Measurements from ENCODE around the gene C12orf43. TPM values are rescaled to one million over a fixed set of nuclear protein-coding genes. Genes with fewer than 3 reads are reported as not detected.

Gene C12orf43
- total RNA-seq, 2 experiments from 2014 or later: 14.1 to 15.0 TPM

DNA sequence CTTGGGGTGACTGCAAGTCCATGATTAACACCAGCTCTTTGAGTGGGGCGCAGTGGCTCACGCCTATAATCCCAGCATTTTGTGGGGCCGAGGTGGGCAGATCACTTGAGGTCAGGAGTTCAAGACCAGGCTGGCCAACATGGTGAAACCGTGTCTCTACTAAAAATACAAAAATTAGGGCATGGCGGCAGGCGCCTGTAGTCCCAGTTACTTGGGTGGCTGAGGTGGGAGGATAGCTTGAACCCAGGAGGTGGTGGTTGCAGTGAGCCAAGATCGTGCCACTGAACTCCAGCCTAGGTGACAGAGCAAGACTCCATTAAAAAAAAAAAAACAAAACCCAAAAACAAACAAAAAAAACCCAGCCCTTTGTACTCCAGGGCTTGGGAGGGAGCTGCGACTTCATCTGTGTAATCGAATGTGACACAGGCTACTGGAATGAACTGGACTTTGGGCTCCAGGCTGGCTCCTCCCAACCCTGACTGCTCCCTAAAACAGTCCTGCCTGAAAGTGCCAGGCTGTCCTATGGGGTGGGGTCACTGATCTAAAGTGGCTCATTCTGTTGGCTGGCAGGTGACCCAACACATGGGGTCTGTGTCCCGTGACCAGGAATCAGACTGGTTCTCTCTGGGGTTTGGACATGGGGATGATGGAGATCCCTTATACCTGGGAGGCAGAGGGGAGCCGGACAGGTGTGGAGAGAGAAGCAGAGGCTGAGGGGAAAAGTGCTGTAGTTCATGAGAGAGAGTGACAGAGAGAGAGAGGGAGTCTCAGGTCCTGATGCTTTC is 9.3 kb upstream of the C12orf43 start:
- no peak for DNase-seq
- CTCF ChIA-PET: no interaction called here
- Mint-ChIP-seq H3K27me3 (ENCODE audit: low read depth) (no peaks in the 10 kb centered on the region), H3K9me3 (no peaks in the 10 kb centered on the region), H3K27ac (no peak overlapping the region), H3K4me1 (ENCODE audit: low read depth) (no peaks in the 10 kb centered on the region), H3K36me3 (ENCODE audit: low read depth) (peaks cover 5% of the 10 kb centered on the region), H3K4me3 (no peak overlapping the region)
- intact Hi-C loops (cut with micrococcal nuclease): no loop called here

DNA sequence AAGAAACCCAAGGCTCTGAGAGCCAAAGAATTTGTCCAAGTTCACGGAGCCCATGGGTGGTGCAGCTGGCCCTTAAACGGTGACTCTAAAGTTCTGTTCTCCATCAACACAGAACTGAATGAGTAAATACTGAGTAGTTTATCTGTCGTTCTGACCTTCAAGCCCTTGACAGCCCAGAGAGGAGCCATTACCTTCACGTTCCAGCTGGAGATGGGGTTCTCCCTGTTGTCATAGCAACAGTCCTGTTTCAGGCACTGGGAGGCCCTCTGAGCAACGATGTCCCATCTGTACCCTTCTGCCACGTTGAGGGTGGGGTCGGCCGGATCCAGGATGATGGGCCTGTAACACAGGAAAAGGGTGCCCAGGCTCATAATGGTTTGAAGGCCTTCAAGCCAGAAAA is 7.5 kb upstream of the C12orf43 start:
- DNase-seq: no peak
- Mint-ChIP-seq H3K4me3 (no peak overlapping the region), H3K27me3 (ENCODE audit: low read depth) (no peaks in the 10 kb centered on the region), H3K36me3 (ENCODE audit: low read depth) (peaks cover 5% of the 10 kb centered on the region), H3K9me3 (no peaks in the 10 kb centered on the region), H3K4me1 (ENCODE audit: low read depth) (no peaks in the 10 kb centered on the region), H3K27ac (no peak overlapping the region)
- CTCF ChIA-PET: interaction anchor here (1.2 kb wide), 1 partner anchor 10 kb away, joined by 3 read pairs; no protein-coding TSS in a partner anchor
- intact Hi-C loops (cut with micrococcal nuclease): no loop called here

GRCh38 chr12:121022713-121023112 is 6.4 kb upstream of the C12orf43 start:
- Mint-ChIP-seq H3K4me1 (ENCODE audit: low read depth) (no peaks in the 10 kb centered on the region), H3K9me3 (no peaks in the 10 kb centered on the region), H3K4me3 (no peak overlapping the region), H3K27me3 (ENCODE audit: low read depth) (no peaks in the 10 kb centered on the region), H3K27ac (no peak overlapping the region), H3K36me3 (ENCODE audit: low read depth) (peaks cover 5% of the 10 kb centered on the region)
- CTCF ChIA-PET: no interaction called here
- no peak for DNase-seq
- intact Hi-C loops (cut with micrococcal nuclease): no loop called here

- H3K9me3 Mint-ChIP-seq: no peaks in the 10 kb centered on the region
- H3K4me1 Mint-ChIP-seq (ENCODE audit: low read depth): no peaks in the 10 kb centered on the region
- no peaks in the 10 kb centered on the region for H3K27me3 Mint-ChIP-seq (ENCODE audit: low read depth)
- CTCF ChIA-PET: no interaction called here
- H3K4me3 Mint-ChIP-seq: no peak overlapping the region
- no peak overlapping the region for H3K27ac Mint-ChIP-seq
- intact Hi-C loops (cut with micrococcal nuclease): no loop called here
- DNase-seq: no peak
- peaks cover 1% of the 10 kb centered on the region for H3K36me3 Mint-ChIP-seq (ENCODE audit: low read depth)
Observed at GRCh38 chr12:121021754-121022153, 5.5 kb upstream of the C12orf43 start.

- CTCF ChIA-PET: interaction anchor here (0.5 kb wide), 1 partner anchor 41 kb away, joined by 3 read pairs; no protein-coding TSS in a partner anchor
- no peak overlapping the region for H3K4me3 Mint-ChIP-seq
- no peak overlapping the region for H3K27ac Mint-ChIP-seq
- intact Hi-C loops (cut with micrococcal nuclease): no loop called here
- H3K9me3 Mint-ChIP-seq: no peaks in the 10 kb centered on the region
- no peak for DNase-seq
- peaks cover 5% of the 10 kb centered on the region for H3K36me3 Mint-ChIP-seq (ENCODE audit: low read depth)
- no peaks in the 10 kb centered on the region for H3K27me3 Mint-ChIP-seq (ENCODE audit: low read depth)
- peaks cover 17% of the 10 kb centered on the region for H3K4me1 Mint-ChIP-seq (ENCODE audit: low read depth)
Observed at GRCh38 chr12:121018860-121019617, 2.8 kb upstream of the C12orf43 start.

DNA sequence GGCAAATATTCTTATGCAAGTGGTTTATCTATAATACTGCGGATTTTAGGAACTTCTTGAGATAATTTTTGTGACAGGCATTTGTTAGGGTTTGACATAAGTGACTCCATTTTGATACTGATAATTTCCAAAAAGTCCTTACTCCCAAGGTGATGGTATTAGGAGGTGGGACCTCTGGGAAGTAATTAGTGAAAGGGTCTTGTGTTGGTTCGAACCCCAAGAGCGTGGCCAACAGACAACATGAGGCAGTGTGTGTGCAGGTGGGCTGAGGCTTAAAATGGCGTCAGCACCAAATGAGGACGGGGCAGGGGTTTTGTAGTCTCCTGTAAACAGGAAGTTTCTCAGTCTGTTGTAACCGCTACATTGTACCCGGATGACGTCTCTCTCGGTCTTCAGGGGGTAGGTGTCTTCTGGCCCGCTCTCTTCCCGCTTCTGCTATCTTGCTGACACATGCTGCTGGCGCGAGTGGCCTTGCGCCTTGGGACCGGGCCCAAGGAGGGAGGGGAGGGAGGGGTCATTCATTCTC is 1.7 kb upstream of the C12orf43 start:
- DNase-seq: no peak
- H3K4me3 Mint-ChIP-seq: no peak overlapping the region
- H3K4me1 Mint-ChIP-seq (ENCODE audit: low read depth): peaks cover 19% of the 10 kb centered on the region
- CTCF ChIA-PET: no interaction called here
- H3K27ac Mint-ChIP-seq: no peak overlapping the region
- intact Hi-C loops (cut with micrococcal nuclease): no loop called here
- H3K27me3 Mint-ChIP-seq (ENCODE audit: low read depth): no peaks in the 10 kb centered on the region
- H3K36me3 Mint-ChIP-seq (ENCODE audit: low read depth): peaks cover 4% of the 10 kb centered on the region
- H3K9me3 Mint-ChIP-seq: no peaks in the 10 kb centered on the region

- no peak overlapping the region for H3K4me3 Mint-ChIP-seq
- no peak overlapping the region for H3K27ac Mint-ChIP-seq
- peaks cover 16% of the 10 kb centered on the region for H3K36me3 Mint-ChIP-seq (ENCODE audit: low read depth)
Observed at GRCh38 chr12:121013715-121014114, 2.6 kb downstream of the C12orf43 start.

GRCh38 chr12:121011820-121012219 is 4.5 kb downstream of the C12orf43 start:
- no peaks in the 10 kb centered on the region for H3K27me3 Mint-ChIP-seq (ENCODE audit: low read depth)
- peaks cover 17% of the 10 kb centered on the region for H3K36me3 Mint-ChIP-seq (ENCODE audit: low read depth)
- DNase-seq: no peak
- intact Hi-C loops (cut with micrococcal nuclease): no loop called here
- CTCF ChIA-PET: interaction anchor here (1.0 kb wide), 1 partner anchor 30 kb away, joined by 6 read pairs; no protein-coding TSS in a partner anchor
- no peaks in the 10 kb centered on the region for H3K9me3 Mint-ChIP-seq
- no peak overlapping the region for H3K27ac Mint-ChIP-seq
- H3K4me3 Mint-ChIP-seq: no peak overlapping the region
- peaks cover 23% of the 10 kb centered on the region for H3K4me1 Mint-ChIP-seq (ENCODE audit: low read depth)

More at GRCh38 chr12:121013715-121014114, 2.6 kb downstream of the C12orf43 start:
- no peaks in the 10 kb centered on the region for H3K27me3 Mint-ChIP-seq (ENCODE audit: low read depth)
- no peaks in the 10 kb centered on the region for H3K9me3 Mint-ChIP-seq
- CTCF ChIA-PET: interaction anchor here (0.7 to 1.5 kb wide), 2 partner anchors 8 to 205 kb away, joined by 3 read pairs; no protein-coding TSS in a partner anchor
- peaks cover 23% of the 10 kb centered on the region for H3K4me1 Mint-ChIP-seq (ENCODE audit: low read depth)
- intact Hi-C loops (cut with micrococcal nuclease): no loop called here
- no peak for DNase-seq

DNA sequence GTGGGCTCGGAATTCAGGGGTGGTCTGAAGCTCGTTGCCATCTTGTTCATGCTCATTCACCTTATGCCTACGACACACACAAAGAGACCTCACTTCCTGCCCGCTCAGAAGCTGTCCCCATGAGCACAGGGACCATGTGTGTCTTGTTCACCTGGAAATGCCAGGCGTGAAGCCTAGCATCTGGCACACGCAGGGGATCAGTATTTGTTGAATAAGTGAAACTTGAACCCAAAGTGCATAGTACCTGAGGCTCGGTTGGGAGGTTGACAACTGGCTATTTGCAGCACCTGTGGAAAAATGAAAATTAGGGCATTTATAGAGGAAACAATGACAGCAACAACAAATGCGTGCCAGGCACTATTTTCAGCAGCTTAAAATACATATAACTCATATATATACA is 5.4 kb downstream of the C12orf43 start:
- H3K4me1 Mint-ChIP-seq (ENCODE audit: low read depth): peaks cover 17% of the 10 kb centered on the region

DNA sequence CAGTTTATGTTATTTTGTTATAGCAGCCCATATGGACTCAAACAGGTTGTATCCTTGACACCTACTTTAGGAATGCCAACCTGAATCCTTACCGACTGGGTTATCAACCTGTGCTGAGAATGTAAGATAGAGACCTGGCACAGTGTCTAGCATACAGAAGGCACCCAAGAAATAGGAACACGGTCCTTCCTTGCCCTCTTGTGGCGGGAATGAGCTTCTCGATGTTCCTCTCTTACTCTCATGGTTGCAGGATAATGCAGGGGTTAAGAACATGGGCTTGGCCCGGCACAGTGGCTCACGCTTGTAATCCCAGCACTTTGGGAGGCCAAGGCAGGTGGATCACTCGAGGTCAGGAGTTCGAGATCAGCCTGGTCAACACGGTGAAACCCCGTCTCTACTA is 6.5 kb downstream of the C12orf43 start:
- H3K27me3 Mint-ChIP-seq (ENCODE audit: low read depth): no peaks in the 10 kb centered on the region
- H3K27ac Mint-ChIP-seq: no peak overlapping the region
- H3K36me3 Mint-ChIP-seq (ENCODE audit: low read depth): peaks cover 23% of the 10 kb centered on the region
- peak; percentile 28 for DNase-seq
- H3K9me3 Mint-ChIP-seq: no peaks in the 10 kb centered on the region
- intact Hi-C loops (cut with micrococcal nuclease): no loop called here
- H3K4me3 Mint-ChIP-seq: no peak overlapping the region
- CTCF ChIA-PET: interaction anchor here (0.7 kb wide), 1 partner anchor 508 kb away, joined by 3 read pairs; no protein-coding TSS in a partner anchor
- H3K4me1 Mint-ChIP-seq (ENCODE audit: low read depth): peaks cover 8% of the 10 kb centered on the region

More for the DNA sequence above, 5.4 kb downstream of the C12orf43 start:
- H3K36me3 Mint-ChIP-seq (ENCODE audit: low read depth): peaks cover 16% of the 10 kb centered on the region
- H3K27me3 Mint-ChIP-seq (ENCODE audit: low read depth): no peaks in the 10 kb centered on the region
- intact Hi-C loops (cut with micrococcal nuclease): no loop called here
- H3K9me3 Mint-ChIP-seq: no peaks in the 10 kb centered on the region
- H3K4me3 Mint-ChIP-seq: no peak overlapping the region
- no peak for DNase-seq
- CTCF ChIA-PET: no interaction called here
- no peak overlapping the region for H3K27ac Mint-ChIP-seq

DNA sequence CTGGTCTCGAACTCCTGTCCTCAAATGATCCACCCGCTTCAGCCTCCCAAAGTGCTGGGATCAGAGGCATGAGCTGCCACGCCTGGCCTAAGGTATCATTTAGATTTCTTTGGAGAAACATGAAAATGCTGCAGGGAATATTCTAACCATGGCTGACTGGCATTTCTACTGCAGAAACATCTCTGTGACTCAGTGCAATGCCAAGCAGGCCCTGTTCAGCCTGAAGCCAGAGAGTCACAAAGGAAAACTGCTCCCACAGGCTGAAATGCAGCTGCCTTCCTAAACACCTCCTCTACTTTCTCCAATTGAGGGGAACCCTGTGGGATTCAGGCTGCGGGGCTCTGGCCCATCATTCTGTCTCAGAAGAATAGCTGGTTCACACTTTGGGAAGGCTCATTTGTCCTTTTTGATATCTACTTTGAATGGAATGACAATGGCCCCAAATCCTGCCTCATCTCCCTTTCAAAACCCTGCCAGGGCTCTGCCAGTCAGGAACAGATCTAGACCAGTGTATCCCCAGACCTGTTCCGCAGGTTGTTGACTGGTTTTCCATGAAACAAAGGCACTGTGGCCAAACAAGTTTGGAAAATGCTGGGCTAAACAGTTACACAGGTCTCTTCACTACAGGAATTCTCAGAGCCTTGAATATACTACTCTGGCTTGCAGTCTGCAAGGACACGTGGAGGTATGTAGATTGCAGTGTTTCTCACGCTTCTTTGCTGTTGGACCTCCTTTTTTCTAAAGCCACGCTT is 7.8 kb downstream of the C12orf43 start:
- CTCF ChIA-PET: interaction anchor here (0.6 to 0.7 kb wide), 2 partner anchors 103 to 238 kb away, joined by 3 read pairs; no protein-coding TSS in a partner anchor
- Mint-ChIP-seq H3K36me3 (ENCODE audit: low read depth) (peaks cover 31% of the 10 kb centered on the region), H3K27me3 (ENCODE audit: low read depth) (no peaks in the 10 kb centered on the region), H3K4me3 (no peak overlapping the region), H3K27ac (no peak overlapping the region), H3K9me3 (no peaks in the 10 kb centered on the region), H3K4me1 (ENCODE audit: low read depth) (peaks cover 4% of the 10 kb centered on the region)
- intact Hi-C loops (cut with micrococcal nuclease): no loop called here
- DNase-seq: no peak

DNA sequence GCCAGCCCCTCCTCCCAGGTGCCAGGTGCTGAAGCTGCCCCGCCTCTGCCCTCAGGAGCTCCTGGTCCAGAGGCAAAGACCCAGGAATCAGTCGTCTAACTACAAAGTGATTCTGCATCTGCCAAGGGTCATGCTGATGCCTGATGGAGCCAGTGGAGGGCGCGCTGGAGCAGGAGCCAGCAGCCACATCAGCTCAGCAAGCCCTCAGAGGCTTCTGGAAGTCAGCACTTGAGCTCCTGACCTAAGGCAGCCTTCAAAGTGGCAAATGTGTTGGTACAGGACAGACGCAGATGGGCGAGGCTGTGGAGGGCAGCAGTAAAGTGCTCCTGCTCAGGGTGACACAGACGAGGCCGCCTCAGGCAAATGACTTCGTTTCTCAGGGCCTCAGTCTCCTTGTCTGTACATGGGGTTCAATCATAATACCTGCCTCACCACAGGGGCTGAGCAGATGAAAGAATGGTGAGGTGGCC is 10.9 kb downstream of the C12orf43 start:
- CTCF ChIA-PET: interaction anchor here (0.6 to 2.4 kb wide), 16 partner anchors 8 to 638 kb away, joined by 3 to 31 read pairs (median 4); no protein-coding TSS in a partner anchor
- peak; percentile 76 for DNase-seq
- Mint-ChIP-seq H3K36me3 (ENCODE audit: low read depth) (peaks cover 26% of the 10 kb centered on the region), H3K27ac (no peak overlapping the region), H3K4me3 (no peak overlapping the region), H3K9me3 (no peaks in the 10 kb centered on the region), H3K27me3 (ENCODE audit: low read depth) (no peaks in the 10 kb centered on the region), H3K4me1 (ENCODE audit: low read depth) (no peaks in the 10 kb centered on the region)
- intact Hi-C loops (cut with micrococcal nuclease): loop anchor here (1.0 kb wide), 3 partner anchors 55 to 105 kb away; no protein-coding TSS in a partner anchor

All from activated naive CD4-positive, alpha-beta T cell treated with anti-CD3 and anti-CD28 coated beads for 36 hours (primary cell).